Vagina (tissue), 2 donors: ENCODE measurements around the gene NT5DC1. TPM values are rescaled to one million over a fixed set of nuclear protein-coding genes. Genes with fewer than 3 reads are reported as not detected.

ENCODE experiments used
- DNase-seq, 2 donors: peaks; one replicate each; pipeline ENCODE4 v3.0.0-alpha.2; 2017; ENCODE audit errors: extremely low spot score in 2 of 2
- H3K27ac ChIP-seq: fragments of 200-600 bp; sonication (generic); one replicate; pipeline ENCODE4 v1.5.1; 2019
- H3K27me3 ChIP-seq: fragments of 200-600 bp; sonication (generic); one replicate; pipeline ENCODE4 v1.5.1; 2019
- H3K36me3 ChIP-seq, 2 donors: fragments of 200-600 bp; sonication (generic); one replicate each; pipeline ENCODE4 v1.5.1; 2017 to 2019
- H3K4me1 ChIP-seq: fragments of 200-600 bp; sonication (generic); one replicate; pipeline ENCODE4 v1.5.1; 2019
- H3K4me3 ChIP-seq, 2 donors: fragments of 200-600 bp; sonication (generic); 1 replicate in 1 of 2; 2 replicates in 1 of 2; pipeline ENCODE4 v1.5.1; 2016 to 2019
- H3K9me3 ChIP-seq: fragments of 200-600 bp; sonication (generic); one replicate; pipeline ENCODE4 v1.5.1; 2019
- POLR2A ChIP-seq, 2 donors: fragments of 450-650 bp; IDR thresholded peaks; one replicate each; pipeline ENCODE4 v1.6.1; 2017; ENCODE audit warnings: antibody characterized with exemption in 2 of 2, mild to moderate bottlenecking in 2 of 2, moderate library complexity in 2 of 2
- POLR2AphosphoS5 ChIP-seq, 2 donors: sonication (generic); formaldehyde crosslinking; IDR thresholded peaks; one replicate each; pipeline ENCODE4 v1.9.0; 2017; ENCODE audit warnings: antibody characterized with exemption in 2 of 2, mild to moderate bottlenecking in 2 of 2, low read depth in 1 of 2; ENCODE audit not compliant: insufficient read depth in 1 of 2
- intact Hi-C: fragments of 100-400 bp; cut with DNase I; formaldehyde crosslinking; loops from one replicate; pipeline ENCODE4 v1.15.1; 2023
- total RNA-seq: library from RNA; depleted of rRNA; stranded (reverse); fragments of >200 nt; gene quantifications from one replicate; pipeline ENCODE4 v1.2.3, GENCODE V29; 2016
- TF ChIP-seq, protein P1 (sequence below), 3 experiments: fragments of 450-650 bp in 2 of 3; fragments of 200-600 bp in 1 of 3; sonication (generic) in 1 of 3; IDR thresholded peaks; one replicate each; pipeline ENCODE4 v1.5.1; 2017 to 2019; ENCODE audit warnings: antibody characterized with exemption in 3 of 3, mild to moderate bottlenecking in 2 of 3, moderate library complexity in 2 of 3

The NT5DC1 gene
- total RNA-seq, 1 donor from 2014 or later = 6.1 TPM

GRCh38 chr6:116096979-116097816, 3.5 kb upstream of the NT5DC1 start:
- TF ChIP-seq, protein P1, sequence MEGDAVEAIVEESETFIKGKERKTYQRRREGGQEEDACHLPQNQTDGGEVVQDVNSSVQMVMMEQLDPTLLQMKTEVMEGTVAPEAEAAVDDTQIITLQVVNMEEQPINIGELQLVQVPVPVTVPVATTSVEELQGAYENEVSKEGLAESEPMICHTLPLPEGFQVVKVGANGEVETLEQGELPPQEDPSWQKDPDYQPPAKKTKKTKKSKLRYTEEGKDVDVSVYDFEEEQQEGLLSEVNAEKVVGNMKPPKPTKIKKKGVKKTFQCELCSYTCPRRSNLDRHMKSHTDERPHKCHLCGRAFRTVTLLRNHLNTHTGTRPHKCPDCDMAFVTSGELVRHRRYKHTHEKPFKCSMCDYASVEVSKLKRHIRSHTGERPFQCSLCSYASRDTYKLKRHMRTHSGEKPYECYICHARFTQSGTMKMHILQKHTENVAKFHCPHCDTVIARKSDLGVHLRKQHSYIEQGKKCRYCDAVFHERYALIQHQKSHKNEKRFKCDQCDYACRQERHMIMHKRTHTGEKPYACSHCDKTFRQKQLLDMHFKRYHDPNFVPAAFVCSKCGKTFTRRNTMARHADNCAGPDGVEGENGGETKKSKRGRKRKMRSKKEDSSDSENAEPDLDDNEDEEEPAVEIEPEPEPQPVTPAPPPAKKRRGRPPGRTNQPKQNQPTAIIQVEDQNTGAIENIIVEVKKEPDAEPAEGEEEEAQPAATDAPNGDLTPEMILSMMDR (IDR thresholded peaks at IDR 0.05) = no peak
- no peak for TF ChIP-seq POLR2AphosphoS5 (IDR thresholded peaks at IDR 0.05; ENCODE audit: insufficient read depth in 1 of 2, low read depth in 1 of 2)
- no peak for TF ChIP-seq POLR2A (IDR thresholded peaks at IDR 0.05)
- intact Hi-C loops = loop anchor here (10.0 kb wide), 1 partner anchor 82 kb away; no protein-coding TSS in a partner anchor
- Histone ChIP-seq H3K27ac (no peak overlapping the region), H3K4me3 (no peak overlapping the region), H3K27me3 (no peaks in the 10 kb centered on the region), H3K9me3 (no peaks in the 10 kb centered on the region), H3K4me1 (peaks cover 8% of the 10 kb centered on the region), H3K36me3 (no peaks in the 10 kb centered on the region)
- no peak for DNase-seq

- no peak for DNase-seq
- TF ChIP-seq POLR2A (IDR thresholded peaks at IDR 0.05) (no peak), POLR2AphosphoS5 (IDR thresholded peaks at IDR 0.05; ENCODE audit: insufficient read depth in 1 of 2, low read depth in 1 of 2) (no peak)
- TF ChIP-seq, protein P1 (IDR thresholded peaks at IDR 0.05) = no peak
- H3K36me3 ChIP-seq = no peaks in the 10 kb centered on the region
- no peaks in the 10 kb centered on the region for H3K9me3 ChIP-seq
- no peaks in the 10 kb centered on the region for H3K27me3 ChIP-seq
- H3K27ac ChIP-seq = no peak overlapping the region
- intact Hi-C loops = loop anchor here (10.0 kb wide), 1 partner anchor 84 kb away; no protein-coding TSS in a partner anchor
- peaks cover 18% of the 10 kb centered on the region for H3K4me1 ChIP-seq
- H3K4me3 ChIP-seq = no peak overlapping the region
These were observed 1.6 kb upstream of the NT5DC1 start for GRCh38 chr6:116099036-116099435.

DNA sequence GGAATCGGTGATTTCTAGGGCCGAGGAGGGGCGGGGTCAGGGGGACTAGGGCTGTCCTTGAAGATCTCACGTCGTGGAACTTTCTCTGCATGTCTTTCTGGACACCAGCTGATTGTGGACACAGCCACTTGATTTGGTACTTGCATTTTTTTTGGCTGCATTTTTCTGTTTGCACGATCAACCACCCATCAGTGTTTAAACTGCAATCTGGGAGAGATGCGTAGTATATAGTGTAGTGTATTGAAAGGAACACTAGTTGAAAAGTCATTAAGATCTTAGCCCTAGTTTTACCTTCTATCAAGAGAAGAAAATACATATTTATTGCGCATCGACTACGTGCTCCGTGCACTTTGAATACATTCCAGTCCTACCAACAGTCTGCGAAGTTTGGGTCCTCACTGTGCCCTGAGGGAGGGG, 657 bp downstream of the NT5DC1 start:
- DNase-seq = no peak
- peaks cover 32% of the 10 kb centered on the region for H3K4me1 ChIP-seq
- H3K4me3 ChIP-seq = peak overlapping the region; percentile 63 to 78
- H3K27ac ChIP-seq = peak overlapping the region; percentile 89
- no peaks in the 10 kb centered on the region for H3K9me3 ChIP-seq
- TF ChIP-seq POLR2A (IDR thresholded peaks at IDR 0.05) (no peak), POLR2AphosphoS5 (IDR thresholded peaks at IDR 0.05; ENCODE audit: insufficient read depth in 1 of 2, low read depth in 1 of 2) (no peak)
- TF ChIP-seq, protein P1 (IDR thresholded peaks at IDR 0.05) = no peak
- H3K36me3 ChIP-seq = no peaks in the 10 kb centered on the region
- no peaks in the 10 kb centered on the region for H3K27me3 ChIP-seq
- intact Hi-C loops = no loop called here

- intact Hi-C loops = no loop called here
- H3K27me3 ChIP-seq = no peaks in the 10 kb centered on the region
- H3K27ac ChIP-seq = peak overlapping the region; percentile 89
- H3K36me3 ChIP-seq = no peaks in the 10 kb centered on the region
- no peaks in the 10 kb centered on the region for H3K9me3 ChIP-seq
- peaks cover 32% of the 10 kb centered on the region for H3K4me1 ChIP-seq
- TF ChIP-seq, protein P1 (IDR thresholded peaks at IDR 0.05) = no peak
- TF ChIP-seq POLR2AphosphoS5 (IDR thresholded peaks at IDR 0.05; ENCODE audit: insufficient read depth in 1 of 2, low read depth in 1 of 2) (no peak), POLR2A (IDR thresholded peaks at IDR 0.05) (no peak)
- peak overlapping the region; percentile 63 to 78 for H3K4me3 ChIP-seq
- DNase-seq = no peak
These were observed 1.1 kb downstream of the NT5DC1 start for GRCh38 chr6:116101790-116102189.

- Histone ChIP-seq H3K27me3 (no peaks in the 10 kb centered on the region), H3K9me3 (no peaks in the 10 kb centered on the region), H3K27ac (no peak overlapping the region), H3K4me1 (peaks cover 32% of the 10 kb centered on the region), H3K4me3 (no peak overlapping the region), H3K36me3 (no peaks in the 10 kb centered on the region)
- intact Hi-C loops = no loop called here
- DNase-seq = no peak
- TF ChIP-seq POLR2A (IDR thresholded peaks at IDR 0.05) (no peak), POLR2AphosphoS5 (IDR thresholded peaks at IDR 0.05; ENCODE audit: insufficient read depth in 1 of 2, low read depth in 1 of 2) (no peak)
- TF ChIP-seq, protein P1 (IDR thresholded peaks at IDR 0.05) = no peak
These were observed 2.2 kb downstream of the NT5DC1 start for GRCh38 chr6:116102873-116103272.
